H7 (cell line): Measurements from ENCODE around the gene PDE9A. TPM values are rescaled to one million over a fixed set of nuclear protein-coding genes. Genes with fewer than 3 reads are reported as not detected.
A peak's percentile ranks its signal among the peaks of the same experiment; 100 is the strongest.

ENCODE experiments used
- DNase-seq: peaks from one replicate; pipeline ENCODE4 v3.0.0; 2012
- H3K27me3 ChIP-seq: 2 replicates; pipeline ENCODE4 v1.6.0; 2011; ENCODE audit warnings: mild to moderate bottlenecking, low read length; ENCODE audit not compliant: control insufficient read depth, insufficient read depth
- H3K36me3 ChIP-seq: replicated peaks from 2 replicates; pipeline ENCODE4 v1.5.1; 2011; ENCODE audit warnings: low read length; ENCODE audit not compliant: control insufficient read depth, insufficient read depth
- H3K4me3 ChIP-seq: 2 replicates; pipeline ENCODE4 v1.5.1; 2011; ENCODE audit warnings: low read depth, mild to moderate bottlenecking, control low read depth, low read length, moderate library complexity; ENCODE audit not compliant: insufficient read depth
- total RNA-seq: library from RNA; depleted of rRNA; stranded (reverse); fragments of >200 nt; shearing (Covaris generic); gene quantifications from 2 replicates; pipeline ENCODE4 v1.2.3, GENCODE V29; 2014

PDE9A gene
- total RNA-seq, 1 experiment from 2014 or later = 37.9 TPM

DNA sequence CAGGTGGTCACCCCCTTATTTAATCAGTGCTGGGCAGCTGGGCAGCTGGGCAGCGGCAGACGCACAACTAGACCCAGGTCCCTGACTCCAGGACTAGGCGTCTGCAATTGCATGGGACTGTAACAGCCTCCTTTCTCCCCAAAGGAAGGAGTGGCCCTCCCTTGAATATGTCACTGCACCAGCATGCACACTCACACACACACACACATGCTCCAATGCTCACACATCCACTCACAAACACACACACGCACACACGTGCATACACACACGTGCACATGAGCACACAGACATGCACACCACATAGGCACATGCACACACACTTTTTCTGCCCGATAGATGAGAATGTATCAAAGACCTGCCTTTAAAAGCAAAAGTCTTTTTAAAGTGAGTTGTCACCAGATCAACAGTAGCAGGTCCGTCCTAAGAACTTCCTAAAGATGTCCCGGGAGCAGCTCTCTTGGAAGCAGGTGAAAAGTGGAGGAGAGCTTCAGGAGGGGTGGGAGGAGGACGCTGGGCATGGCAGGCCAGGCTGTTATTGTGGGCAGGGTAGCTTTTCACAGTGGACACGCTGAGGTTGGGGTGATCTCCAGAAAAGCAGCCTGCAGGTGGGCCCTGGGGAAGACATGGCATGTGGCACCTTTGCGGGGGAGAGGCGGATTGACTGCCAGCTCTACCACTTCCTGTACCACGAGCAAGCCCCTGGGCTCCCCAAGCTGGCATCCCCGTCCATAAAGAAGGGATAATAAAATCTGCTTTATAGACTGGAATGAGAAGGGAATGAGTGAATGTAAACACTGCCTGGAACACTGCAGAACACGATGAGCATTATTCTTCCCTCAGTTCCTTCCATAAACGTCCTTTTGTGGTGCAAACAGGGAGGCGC, 1.7 kb downstream of the PDE9A start:
- Histone ChIP-seq H3K36me3 (peaks cover 2% of the 10 kb centered on the region; the same call in 1 of the 2 replicates), H3K27me3 (no peaks in the 10 kb centered on the region), H3K4me3 (peak overlapping the region; percentile 59)
- no peak for DNase-seq

DNA sequence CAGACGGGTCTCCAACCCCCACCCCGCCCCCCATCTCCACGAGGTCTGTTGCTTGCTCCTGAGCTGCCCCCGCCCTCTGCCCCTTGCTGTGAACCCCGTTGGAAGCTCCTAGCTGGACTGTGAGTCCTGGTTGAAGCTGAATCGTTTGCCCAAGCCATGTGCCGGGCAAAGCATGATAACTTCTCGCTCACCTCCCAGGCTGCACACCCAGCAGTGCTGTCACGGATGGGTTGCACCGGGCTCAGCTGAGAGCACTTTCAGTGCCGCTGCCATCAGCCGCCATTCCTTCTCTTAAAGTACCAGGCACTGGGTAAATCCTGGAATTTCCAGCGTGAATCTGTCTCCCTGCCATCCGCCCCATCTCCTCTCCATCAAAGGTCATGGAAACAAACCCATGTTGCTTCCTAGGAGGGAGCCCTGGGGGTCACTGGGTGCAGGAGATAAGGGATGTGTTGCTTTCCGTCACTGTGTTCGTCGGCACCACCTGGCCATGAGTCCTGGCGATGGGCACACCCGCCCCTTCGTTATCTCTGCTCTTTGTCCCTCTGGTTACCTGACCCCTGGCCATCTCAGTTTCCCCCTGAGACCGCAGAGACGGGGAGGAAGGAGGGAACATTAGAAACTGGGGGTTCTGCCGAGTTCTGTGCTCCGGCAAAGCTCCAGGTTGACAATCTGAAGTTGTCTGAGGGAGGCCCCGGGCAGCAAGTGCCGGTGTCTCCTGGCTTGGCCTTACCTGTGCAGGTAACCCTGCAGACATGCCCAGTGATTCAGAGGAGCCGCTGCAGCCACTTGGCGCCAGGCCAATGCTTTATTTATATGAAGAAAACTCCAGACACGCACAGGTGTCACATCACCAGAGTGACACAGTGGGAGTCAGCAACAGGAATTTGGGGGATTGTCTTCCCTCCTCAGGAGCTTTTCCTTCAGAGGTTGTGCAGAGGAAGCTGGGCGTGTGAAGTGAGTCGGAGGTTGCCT, 2.7 kb downstream of the PDE9A start:
- H3K27me3 ChIP-seq = no peaks in the 10 kb centered on the region
- peak; percentile 73 for DNase-seq
- no peak overlapping the region for H3K4me3 ChIP-seq
- H3K36me3 ChIP-seq = peaks cover 2% of the 10 kb centered on the region; the same call in 1 of the 2 replicates

DNA sequence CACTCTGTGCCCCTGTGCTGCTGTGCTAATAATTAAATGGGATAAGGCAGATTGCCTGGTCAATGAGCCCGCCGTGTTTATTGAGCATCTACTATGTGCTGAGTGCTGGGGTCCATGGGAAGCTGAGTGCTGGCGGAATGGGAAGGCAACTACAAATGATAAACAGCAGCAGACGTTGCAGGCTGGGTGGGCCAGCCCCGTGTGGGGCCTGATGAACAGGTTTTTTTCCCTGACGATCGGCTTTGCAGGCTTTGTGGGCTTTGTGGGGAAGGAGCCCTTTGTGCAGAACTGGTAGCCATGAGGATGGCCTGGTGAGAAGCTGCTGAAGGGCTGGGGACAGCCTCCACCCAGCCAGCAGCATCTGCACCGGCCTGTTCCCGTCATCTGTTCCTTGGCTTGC, 3.5 kb downstream of the PDE9A start:
- no peak for DNase-seq
- Histone ChIP-seq H3K4me3 (no peak overlapping the region), H3K27me3 (no peaks in the 10 kb centered on the region), H3K36me3 (peaks cover 2% of the 10 kb centered on the region; the same call in 1 of the 2 replicates)

DNA sequence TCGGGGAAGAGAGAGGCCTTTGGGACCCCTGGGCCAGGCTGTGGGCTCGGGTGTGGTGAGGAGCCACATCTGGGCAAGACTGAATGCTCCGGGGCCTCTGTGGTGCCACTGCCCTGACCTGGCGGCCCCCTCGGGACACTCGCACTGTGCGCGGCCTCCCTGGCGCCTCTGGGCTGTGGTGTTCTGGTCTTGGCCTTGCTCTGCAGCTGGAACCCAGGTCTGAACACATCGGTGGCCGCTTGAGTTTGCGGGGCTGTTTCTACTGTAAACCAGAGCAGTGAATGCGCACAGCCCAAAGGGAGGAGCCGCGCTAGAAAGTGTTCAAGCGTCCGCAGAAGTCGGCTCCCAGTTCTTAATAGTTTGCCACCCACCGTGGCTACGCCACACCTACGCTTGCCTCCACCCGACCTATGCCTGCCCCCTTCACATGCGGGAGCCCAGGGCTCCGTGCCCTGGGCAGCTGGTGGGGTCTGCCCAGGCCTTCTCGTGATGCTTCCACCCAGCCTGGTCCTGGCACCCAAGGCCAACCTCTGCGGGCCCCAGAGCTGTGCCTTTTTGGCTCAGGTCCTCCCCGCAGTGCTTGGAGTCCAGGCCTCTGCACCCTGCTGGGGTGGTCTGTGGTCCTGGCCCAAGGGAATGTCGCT, 4.4 kb downstream of the PDE9A start:
- H3K27me3 ChIP-seq = no peaks in the 10 kb centered on the region
- no peak overlapping the region for H3K4me3 ChIP-seq
- no peak for DNase-seq
- H3K36me3 ChIP-seq = peaks cover 7% of the 10 kb centered on the region

DNA sequence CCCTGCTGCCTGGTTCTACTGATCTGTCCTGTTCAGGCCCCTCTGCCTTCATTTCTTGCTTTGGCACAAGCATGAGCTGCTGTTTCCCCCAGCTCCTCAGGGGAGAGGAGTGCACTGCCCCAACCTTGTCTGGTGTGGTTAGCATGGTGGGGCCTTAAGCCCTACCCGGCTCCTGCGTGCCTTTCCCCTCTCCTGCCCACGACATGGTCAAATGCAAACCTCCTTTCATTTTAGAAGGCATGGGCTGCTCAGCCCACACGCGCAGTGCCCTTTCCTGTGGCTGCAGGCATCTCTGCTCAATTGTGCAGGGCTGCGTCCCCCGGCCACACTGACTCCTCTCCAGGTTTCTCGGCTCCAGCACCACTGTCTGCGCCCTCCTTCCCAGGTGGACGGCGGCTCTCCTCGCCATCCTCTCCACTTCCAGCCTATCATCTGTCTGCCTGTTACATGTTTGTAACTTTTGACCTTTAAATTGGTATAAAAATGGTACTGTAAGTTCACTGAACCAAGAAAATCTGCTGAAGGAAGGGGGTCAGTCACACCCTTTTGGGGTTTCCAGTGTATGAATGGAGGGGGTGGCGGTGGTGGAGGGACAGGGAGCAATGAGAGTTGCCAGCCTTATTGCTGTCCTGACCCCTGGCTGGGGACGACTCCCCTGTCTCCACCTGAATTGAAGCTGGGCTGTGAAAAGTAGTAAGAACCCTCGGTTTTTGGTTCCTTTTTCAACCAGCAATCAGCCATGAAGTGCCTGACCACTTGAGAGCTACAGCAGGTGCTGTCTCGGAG, 5.1 kb downstream of the PDE9A start:
- no peak overlapping the region for H3K4me3 ChIP-seq
- H3K36me3 ChIP-seq = peaks cover 9% of the 10 kb centered on the region
- DNase-seq = no peak
- H3K27me3 ChIP-seq = no peaks in the 10 kb centered on the region

DNA sequence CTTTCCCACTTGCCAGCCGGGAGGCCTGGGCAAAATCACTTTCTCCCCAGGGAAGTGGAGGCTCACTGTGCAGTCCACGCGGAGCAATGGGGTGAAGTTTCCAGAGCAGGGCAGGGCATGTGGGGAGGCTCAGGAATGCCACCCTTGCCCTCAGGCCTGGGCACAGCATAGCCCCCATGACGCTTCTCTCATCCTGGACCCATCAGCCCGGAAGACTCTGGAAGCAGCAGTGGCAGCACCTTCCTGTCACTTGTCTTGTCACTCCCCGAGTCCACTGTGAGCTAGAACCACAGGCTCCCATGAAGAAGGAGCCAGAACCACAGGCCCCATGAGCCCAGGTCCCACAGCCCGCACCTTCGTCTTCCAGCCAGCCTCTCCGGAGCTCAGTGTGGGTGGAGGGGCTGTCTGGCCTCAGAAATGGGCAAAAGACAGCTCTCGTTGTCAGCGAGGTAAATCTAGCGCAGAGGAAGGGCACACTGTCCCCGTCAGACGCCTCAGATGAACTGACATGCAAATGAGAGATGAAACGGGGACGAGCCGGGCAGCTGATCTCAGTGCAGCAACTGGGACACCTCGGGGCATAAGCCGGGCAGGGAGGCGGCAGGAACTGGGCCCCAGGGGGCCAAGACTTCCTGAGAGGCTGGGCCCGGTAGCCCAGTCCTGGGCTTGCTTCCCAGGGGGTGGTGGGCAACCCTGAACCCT, 6.1 kb downstream of the PDE9A start:
- no peak overlapping the region for H3K4me3 ChIP-seq
- DNase-seq = no peak
- H3K36me3 ChIP-seq = peaks cover 9% of the 10 kb centered on the region
- H3K27me3 ChIP-seq = no peaks in the 10 kb centered on the region

DNA sequence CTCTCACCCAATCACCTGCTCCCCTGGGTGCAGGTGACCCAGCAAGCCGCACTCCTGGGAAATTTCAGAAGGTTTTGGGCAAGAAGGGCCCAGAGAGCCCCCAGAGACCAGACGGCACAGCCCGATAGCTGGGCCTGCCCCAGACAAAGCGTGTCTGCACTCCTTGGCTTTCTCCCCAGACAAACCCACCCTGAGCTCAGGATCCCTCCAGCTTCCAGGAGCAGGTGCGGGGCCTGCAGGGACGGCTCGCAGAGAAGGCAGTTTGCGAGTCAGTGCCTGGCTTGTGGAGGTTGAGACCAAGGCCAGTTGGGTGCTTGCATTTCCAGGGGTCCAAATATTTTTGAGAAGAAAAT, 6.7 kb downstream of the PDE9A start:
- no peak overlapping the region for H3K4me3 ChIP-seq
- peaks cover 7% of the 10 kb centered on the region for H3K36me3 ChIP-seq
- DNase-seq = no peak
- no peaks in the 10 kb centered on the region for H3K27me3 ChIP-seq

DNA sequence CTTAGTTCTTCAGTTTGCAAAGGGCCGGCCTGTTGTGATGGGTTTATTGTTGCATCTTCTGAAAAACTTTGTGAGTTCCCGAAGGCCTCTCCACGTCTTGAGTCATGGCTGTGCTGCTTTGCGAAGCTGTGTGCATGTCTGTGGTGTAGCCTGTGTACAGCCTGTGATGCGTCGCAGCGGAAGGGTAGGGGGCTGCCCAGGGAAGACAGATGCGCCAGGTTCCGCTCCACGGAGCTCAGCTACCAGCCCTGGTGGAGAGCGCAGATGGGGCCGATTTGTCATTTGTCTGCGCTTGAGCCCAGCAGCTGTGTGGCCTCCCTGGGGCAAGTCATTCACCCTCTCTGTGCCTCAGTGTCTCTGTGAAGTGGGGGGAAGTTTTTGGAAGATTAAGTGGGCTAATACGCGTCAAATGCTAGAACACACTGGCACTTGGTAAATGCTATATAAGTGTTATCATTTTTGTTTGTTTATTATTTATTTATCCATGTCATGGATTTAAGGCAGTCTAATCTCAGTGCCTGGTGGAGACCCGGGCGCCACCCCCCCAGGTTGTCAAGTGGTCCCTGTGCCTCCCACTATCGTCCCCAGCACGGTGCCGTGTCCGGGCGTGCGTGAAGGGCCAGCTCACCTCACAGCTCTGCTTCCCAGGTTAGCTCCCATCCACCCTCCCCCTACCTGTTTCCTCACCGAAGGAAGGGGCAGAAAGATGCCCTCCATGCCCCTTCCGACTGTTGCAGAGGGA, 8.4 kb downstream of the PDE9A start:
- Histone ChIP-seq H3K27me3 (no peaks in the 10 kb centered on the region), H3K4me3 (no peak overlapping the region), H3K36me3 (peaks cover 7% of the 10 kb centered on the region)
- no peak for DNase-seq

DNA sequence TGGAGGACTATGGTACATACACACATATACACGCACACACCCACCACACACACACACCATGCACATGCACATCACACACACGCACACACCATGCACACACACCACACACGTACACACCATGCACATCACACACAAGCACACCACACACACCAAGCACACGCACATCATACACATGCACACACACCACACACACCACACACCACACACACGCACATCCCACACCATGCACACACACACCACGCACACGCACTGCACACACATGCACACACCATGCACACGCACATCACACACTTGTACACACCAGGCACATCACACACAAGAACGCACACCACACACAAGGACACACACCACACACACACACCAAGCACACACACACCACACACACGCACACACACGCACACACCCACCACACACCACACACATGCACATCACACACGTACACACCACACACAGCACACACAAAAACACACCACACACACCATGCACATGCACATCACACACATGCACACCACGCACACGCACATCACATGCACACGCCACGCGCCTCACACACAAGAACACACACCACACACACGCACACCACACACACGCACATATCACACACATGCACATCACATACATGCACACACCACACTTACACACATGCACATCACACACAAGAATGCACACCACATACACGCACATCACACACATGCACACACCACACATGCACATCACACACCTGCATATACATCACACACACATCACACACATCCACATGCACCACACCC, 9.2 kb downstream of the PDE9A start:
- no peak for DNase-seq
- no peak overlapping the region for H3K4me3 ChIP-seq

DNA sequence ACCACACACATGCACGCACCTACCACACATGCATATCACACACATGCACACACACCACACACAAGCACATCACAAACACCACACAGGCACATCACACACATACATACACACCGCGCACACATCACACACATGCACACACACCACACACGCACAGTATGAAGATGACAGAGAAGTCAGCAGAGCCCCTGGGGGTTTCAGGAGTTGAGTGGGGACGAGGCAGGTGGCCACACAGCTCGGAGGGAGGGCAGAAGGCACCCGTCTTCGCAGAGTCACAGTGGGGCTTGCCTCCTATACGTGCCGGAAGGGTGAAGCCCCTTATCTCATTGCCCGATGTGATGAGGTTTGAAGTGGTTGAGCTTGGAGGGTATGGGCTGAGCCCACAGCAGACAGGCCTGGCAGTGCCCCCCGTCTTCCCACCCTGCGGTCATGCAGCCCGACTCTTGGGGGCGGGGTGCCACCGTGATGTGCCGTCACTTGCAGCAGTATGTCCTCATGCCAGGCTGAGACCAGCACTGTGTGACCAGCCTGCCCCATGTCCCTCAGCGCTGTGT, 9.9 kb downstream of the PDE9A start:
- Histone ChIP-seq H3K36me3 (peaks cover 7% of the 10 kb centered on the region), H3K4me3 (no peak overlapping the region), H3K27me3 (no peaks in the 10 kb centered on the region)
- DNase-seq = no peak

More for the DNA sequence above, 9.2 kb downstream of the PDE9A start:
- Histone ChIP-seq H3K27me3 (no peaks in the 10 kb centered on the region), H3K36me3 (peaks cover 7% of the 10 kb centered on the region)

DNA sequence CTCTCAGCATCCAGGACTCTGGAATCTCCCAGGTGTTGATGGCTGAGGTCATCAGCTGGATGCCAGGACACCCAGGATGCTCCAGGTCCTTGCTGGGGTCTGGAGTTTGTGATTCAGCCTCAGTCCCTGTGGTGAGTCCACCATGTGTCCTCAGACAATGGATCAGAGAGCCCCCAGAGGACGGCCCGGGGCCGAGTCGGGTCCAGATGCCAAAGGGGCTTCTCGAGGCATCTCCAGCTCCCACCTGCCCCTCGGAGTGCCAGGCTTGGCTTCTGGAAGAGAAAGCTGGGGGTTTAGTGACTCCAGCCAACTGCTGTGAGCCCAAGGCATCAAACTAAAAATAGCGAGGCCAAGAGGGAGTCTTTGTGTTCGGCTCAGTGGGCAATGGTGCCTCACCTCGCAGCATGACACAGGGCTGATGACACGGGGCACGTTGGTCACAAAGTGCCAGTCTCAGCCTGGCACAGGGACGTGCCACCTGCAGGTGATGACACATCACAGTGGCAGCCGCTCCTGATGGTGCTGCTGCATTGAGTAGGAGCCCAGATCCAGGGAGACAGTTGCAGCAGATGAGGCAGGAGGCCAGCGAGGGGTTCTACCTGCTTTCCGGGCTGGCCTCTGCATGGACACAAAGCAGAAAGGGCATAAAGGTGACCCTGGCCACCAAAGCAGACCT, 10.6 kb downstream of the PDE9A start:
- Histone ChIP-seq H3K27me3 (no peaks in the 10 kb centered on the region), H3K4me3 (no peak overlapping the region), H3K36me3 (peaks cover 7% of the 10 kb centered on the region)
- DNase-seq = no peak

DNA sequence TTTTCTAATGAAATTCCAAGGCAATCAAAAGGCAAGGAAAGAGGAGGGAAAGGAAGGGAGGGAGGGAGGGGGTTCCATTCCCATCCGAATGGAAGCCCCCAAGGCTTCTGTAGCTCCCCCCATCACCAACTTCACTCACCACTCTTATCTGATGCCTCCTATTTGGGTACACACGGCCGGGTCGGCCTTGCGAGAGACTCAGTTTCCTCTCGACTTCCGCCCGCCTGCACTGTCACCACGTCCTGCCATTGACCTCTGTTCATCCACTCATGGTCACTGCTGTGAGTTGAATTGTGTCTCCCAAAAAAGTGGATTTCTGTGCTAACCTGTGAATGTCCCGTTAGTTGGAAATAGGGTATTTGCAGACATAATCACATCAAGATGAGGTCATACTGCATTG, 11.2 kb downstream of the PDE9A start:
- Histone ChIP-seq H3K4me3 (no peak overlapping the region), H3K27me3 (no peaks in the 10 kb centered on the region), H3K36me3 (peaks cover 7% of the 10 kb centered on the region)
- no peak for DNase-seq
